GM23338 (cell line): ENCODE data around the gene ZFR. TPM values are rescaled to one million over a fixed set of nuclear protein-coding genes. Genes with fewer than 3 reads are reported as not detected.

Experiments
- ATAC-seq: fragments of 200-7000 bp; cut with Tn5 transposase; 3 replicates; pipeline ENCODE4 v1.9.1; 2020
- DNase-seq: peaks from one replicate; pipeline ENCODE4 v3.0.0-alpha.2; 2015; ENCODE audit warnings: low spot score
- H2AFZ ChIP-seq: fragments of 200-600 bp; sonication (generic); 2 replicates; pipeline ENCODE4 v1.8.0; 2016; ENCODE audit warnings: antibody characterized with exemption, mild to moderate bottlenecking, moderate library complexity
- H3F3A ChIP-seq: fragments of 200-600 bp; sonication (generic); replicated peaks from 2 replicates; pipeline ENCODE4 v1.8.0; 2017; ENCODE audit warnings: antibody characterized with exemption, mixed run types, low read depth
- H3K27ac ChIP-seq: fragments of 200-600 bp; sonication (generic); 2 replicates; pipeline ENCODE4 v1.6.1; 2016; ENCODE audit warnings: low read depth
- H3K27me3 ChIP-seq: fragments of 200-600 bp; sonication (generic); 2 replicates; pipeline ENCODE4 v1.8.0; 2016; ENCODE audit warnings: mild to moderate bottlenecking, mixed run types, moderate library complexity; ENCODE audit not compliant: insufficient read depth
- H3K36me3 ChIP-seq: fragments of 200-600 bp; sonication (generic); 2 replicates; pipeline ENCODE4 v1.8.0; 2016; ENCODE audit warnings: mild to moderate bottlenecking; ENCODE audit not compliant: insufficient read depth
- H3K4me1 ChIP-seq: fragments of 200-600 bp; sonication (generic); 2 replicates; pipeline ENCODE4 v1.8.0; 2016; ENCODE audit warnings: mild to moderate bottlenecking, moderate library complexity; ENCODE audit not compliant: insufficient read depth
- H3K4me2 ChIP-seq: fragments of 200-600 bp; sonication (generic); 2 replicates; pipeline ENCODE4 v1.7.1; 2017; ENCODE audit warnings: mixed run types
- H3K4me3 ChIP-seq: fragments of 200-600 bp; sonication (generic); 2 replicates; pipeline ENCODE4 v1.6.1; 2016; ENCODE audit warnings: mixed run types
- H3K79me2 ChIP-seq: fragments of 200-600 bp; sonication (generic); replicated peaks from 2 replicates; pipeline ENCODE4 v1.8.0; 2017; ENCODE audit warnings: mild to moderate bottlenecking; ENCODE audit not compliant: insufficient read depth
- H3K9me2 ChIP-seq: fragments of 200-600 bp; sonication (generic); 2 replicates; pipeline ENCODE4 v1.8.0; 2017; ENCODE audit not compliant: insufficient read depth
- H4K20me1 ChIP-seq: fragments of 200-600 bp; sonication (generic); replicated peaks from 2 replicates; pipeline ENCODE4 v1.8.0; 2017; ENCODE audit warnings: mild to moderate bottlenecking; ENCODE audit not compliant: insufficient read depth
- H3K27ac Mint-ChIP-seq: 2 replicates; pipeline ENCODE4 v1.8.0; 2020; ENCODE audit warnings: inconsistent platforms, mild to moderate bottlenecking, moderate library complexity, mixed read lengths
- H3K27me3 Mint-ChIP-seq: 3 replicates; pipeline ENCODE4 v1.8.0; 2022; ENCODE audit warnings: low read depth, mild to moderate bottlenecking, moderate library complexity, mixed read lengths, inconsistent platforms; ENCODE audit not compliant: insufficient read depth, poor library complexity
- H3K36me3 Mint-ChIP-seq: 3 replicates; pipeline ENCODE4 v1.8.0; 2021; ENCODE audit warnings: low read depth, mild to moderate bottlenecking, inconsistent platforms, moderate library complexity, mixed read lengths
- H3K4me1 Mint-ChIP-seq: 3 replicates; pipeline ENCODE4 v1.8.0; 2020; ENCODE audit warnings: mild to moderate bottlenecking, inconsistent platforms, mixed read lengths
- H3K4me3 Mint-ChIP-seq: 3 replicates; pipeline ENCODE4 v1.8.0; 2021; ENCODE audit warnings: moderate library complexity, mild to moderate bottlenecking, inconsistent platforms, mixed read lengths
- H3K9me3 Mint-ChIP-seq: 3 replicates; pipeline ENCODE4 v1.8.0; 2020; ENCODE audit warnings: moderate library complexity, mild to moderate bottlenecking, inconsistent platforms, mixed read lengths
- EZH2 ChIP-seq: fragments of 200-600 bp; sonication (generic); IDR thresholded peaks from one replicate; pipeline ENCODE4 v1.8.0; 2017; ENCODE audit warnings: antibody characterized with exemption, mild to moderate bottlenecking, low read depth; ENCODE audit not compliant: unreplicated experiment
- JUNB ChIP-seq: IDR thresholded peaks from one replicate; pipeline ENCODE4 v1.6.1; 2016; ENCODE audit warnings: antibody characterized with exemption; ENCODE audit not compliant: unreplicated experiment
- NANOG ChIP-seq: IDR thresholded peaks from 2 replicates; pipeline ENCODE4 v1.6.1; 2016; ENCODE audit warnings: antibody characterized with exemption, borderline replicate concordance
- ZNF114 ChIP-seq: fragments of 250-450 bp; sonication (Bioruptor Pico); IDR thresholded peaks from 2 replicates; pipeline ENCODE4 v1.5.0; 2020; ENCODE audit warnings: mild to moderate bottlenecking, moderate library complexity
- ZNF331 ChIP-seq: fragments of 250-450 bp; sonication (Bioruptor Pico); IDR thresholded peaks from 2 replicates; pipeline ENCODE4 v1.5.0; 2020; ENCODE audit warnings: low read depth, mild to moderate bottlenecking, moderate library complexity
- polyA plus RNA-seq: library from polyadenylated mRNA; unstranded; fragments of >200 nt; fragmentation: Nextera tagmentation; extraction: Ambion mirVana; gene quantifications from 2 replicates; pipeline ENCODE4 v1.2.1, GENCODE V29; 2016
- total RNA-seq: library from RNA; depleted of rRNA; stranded (reverse); fragments of >200 nt; shearing (Covaris generic); gene quantifications from 2 replicates; pipeline ENCODE4 v1.2.3, GENCODE V29; 2014
- TF ChIP-seq, protein P1 (sequence below): fragments of 250-450 bp; sonication (Bioruptor Pico); IDR thresholded peaks from 2 replicates; pipeline ENCODE4 v1.5.0; 2020; ENCODE audit warnings: mild to moderate bottlenecking, moderate library complexity

The ZFR gene
- total and polyA plus RNA-seq, 2 experiments from 2014 or later = 92.4 to 103 TPM

DNA sequence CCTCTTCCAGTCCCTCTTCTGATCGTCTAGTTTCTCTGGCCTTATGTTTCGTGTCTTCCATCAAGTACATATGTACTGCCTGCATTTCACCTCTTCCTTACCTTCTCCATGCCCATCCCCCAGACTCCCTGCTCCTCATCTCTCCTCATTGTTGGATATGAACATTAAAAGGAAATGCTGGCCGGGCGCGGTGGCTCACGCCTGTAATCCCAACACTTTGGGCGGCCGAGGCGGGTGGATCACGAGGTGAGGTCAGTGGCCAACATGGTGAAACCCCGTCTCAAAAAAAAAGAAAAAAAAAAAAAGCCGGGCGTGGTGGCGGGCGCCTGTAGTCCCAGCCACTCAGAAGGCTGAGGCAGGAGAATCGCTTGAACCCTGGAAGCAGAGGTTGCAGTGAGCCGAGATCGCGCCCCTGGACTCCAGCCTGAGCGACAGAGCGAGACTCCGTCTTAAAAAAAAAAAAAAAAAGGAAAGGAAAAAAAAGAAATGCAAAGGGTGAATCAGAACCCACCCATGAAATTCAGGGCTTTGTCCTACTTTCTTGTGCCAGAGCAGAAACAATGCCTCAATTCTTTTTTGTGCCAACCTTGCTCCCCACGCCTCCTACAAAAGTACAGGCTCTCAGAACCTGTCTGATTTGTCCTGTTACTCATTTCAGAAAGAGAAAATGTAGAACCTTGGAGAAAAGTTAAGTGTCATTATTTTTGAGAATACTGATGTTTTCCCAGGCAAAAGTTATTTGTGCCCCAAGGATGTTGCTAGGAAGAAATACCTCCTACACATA lies 1.5 kb upstream of the ZFR start:
- Mint-ChIP-seq H3K27ac (no peak overlapping the region), H3K4me1 (peaks cover 25% of the 10 kb centered on the region), H3K9me3 (no peaks in the 10 kb centered on the region), H3K27me3 (peaks cover 19% of the 10 kb centered on the region), H3K4me3 (peak overlapping the region; percentile 97), H3K36me3 (peaks cover 13% of the 10 kb centered on the region)
- Histone ChIP-seq H3F3A (no peaks in the 10 kb centered on the region), H3K9me2 (0 out of 2 replicates have a peak, but pooled peaks cover 5% of the 10 kb centered on the region), H3K4me2 (peak overlapping the region; percentile 100), H3K4me1 (peaks cover 28% of the 10 kb centered on the region; the same call in 1 of the 2 replicates), H3K4me3 (peak overlapping the region; percentile 99), H3K79me2 (peaks cover 25% of the 10 kb centered on the region), H4K20me1 (peaks cover 24% of the 10 kb centered on the region), H2AFZ (peak overlapping the region; percentile 96), H3K27ac (no peak overlapping the region), H3K27me3 (peaks cover 24% of the 10 kb centered on the region), H3K36me3 (no peaks in the 10 kb centered on the region)
- no peak for DNase-seq
- ATAC-seq = no peak
- TF ChIP-seq, protein P1, sequence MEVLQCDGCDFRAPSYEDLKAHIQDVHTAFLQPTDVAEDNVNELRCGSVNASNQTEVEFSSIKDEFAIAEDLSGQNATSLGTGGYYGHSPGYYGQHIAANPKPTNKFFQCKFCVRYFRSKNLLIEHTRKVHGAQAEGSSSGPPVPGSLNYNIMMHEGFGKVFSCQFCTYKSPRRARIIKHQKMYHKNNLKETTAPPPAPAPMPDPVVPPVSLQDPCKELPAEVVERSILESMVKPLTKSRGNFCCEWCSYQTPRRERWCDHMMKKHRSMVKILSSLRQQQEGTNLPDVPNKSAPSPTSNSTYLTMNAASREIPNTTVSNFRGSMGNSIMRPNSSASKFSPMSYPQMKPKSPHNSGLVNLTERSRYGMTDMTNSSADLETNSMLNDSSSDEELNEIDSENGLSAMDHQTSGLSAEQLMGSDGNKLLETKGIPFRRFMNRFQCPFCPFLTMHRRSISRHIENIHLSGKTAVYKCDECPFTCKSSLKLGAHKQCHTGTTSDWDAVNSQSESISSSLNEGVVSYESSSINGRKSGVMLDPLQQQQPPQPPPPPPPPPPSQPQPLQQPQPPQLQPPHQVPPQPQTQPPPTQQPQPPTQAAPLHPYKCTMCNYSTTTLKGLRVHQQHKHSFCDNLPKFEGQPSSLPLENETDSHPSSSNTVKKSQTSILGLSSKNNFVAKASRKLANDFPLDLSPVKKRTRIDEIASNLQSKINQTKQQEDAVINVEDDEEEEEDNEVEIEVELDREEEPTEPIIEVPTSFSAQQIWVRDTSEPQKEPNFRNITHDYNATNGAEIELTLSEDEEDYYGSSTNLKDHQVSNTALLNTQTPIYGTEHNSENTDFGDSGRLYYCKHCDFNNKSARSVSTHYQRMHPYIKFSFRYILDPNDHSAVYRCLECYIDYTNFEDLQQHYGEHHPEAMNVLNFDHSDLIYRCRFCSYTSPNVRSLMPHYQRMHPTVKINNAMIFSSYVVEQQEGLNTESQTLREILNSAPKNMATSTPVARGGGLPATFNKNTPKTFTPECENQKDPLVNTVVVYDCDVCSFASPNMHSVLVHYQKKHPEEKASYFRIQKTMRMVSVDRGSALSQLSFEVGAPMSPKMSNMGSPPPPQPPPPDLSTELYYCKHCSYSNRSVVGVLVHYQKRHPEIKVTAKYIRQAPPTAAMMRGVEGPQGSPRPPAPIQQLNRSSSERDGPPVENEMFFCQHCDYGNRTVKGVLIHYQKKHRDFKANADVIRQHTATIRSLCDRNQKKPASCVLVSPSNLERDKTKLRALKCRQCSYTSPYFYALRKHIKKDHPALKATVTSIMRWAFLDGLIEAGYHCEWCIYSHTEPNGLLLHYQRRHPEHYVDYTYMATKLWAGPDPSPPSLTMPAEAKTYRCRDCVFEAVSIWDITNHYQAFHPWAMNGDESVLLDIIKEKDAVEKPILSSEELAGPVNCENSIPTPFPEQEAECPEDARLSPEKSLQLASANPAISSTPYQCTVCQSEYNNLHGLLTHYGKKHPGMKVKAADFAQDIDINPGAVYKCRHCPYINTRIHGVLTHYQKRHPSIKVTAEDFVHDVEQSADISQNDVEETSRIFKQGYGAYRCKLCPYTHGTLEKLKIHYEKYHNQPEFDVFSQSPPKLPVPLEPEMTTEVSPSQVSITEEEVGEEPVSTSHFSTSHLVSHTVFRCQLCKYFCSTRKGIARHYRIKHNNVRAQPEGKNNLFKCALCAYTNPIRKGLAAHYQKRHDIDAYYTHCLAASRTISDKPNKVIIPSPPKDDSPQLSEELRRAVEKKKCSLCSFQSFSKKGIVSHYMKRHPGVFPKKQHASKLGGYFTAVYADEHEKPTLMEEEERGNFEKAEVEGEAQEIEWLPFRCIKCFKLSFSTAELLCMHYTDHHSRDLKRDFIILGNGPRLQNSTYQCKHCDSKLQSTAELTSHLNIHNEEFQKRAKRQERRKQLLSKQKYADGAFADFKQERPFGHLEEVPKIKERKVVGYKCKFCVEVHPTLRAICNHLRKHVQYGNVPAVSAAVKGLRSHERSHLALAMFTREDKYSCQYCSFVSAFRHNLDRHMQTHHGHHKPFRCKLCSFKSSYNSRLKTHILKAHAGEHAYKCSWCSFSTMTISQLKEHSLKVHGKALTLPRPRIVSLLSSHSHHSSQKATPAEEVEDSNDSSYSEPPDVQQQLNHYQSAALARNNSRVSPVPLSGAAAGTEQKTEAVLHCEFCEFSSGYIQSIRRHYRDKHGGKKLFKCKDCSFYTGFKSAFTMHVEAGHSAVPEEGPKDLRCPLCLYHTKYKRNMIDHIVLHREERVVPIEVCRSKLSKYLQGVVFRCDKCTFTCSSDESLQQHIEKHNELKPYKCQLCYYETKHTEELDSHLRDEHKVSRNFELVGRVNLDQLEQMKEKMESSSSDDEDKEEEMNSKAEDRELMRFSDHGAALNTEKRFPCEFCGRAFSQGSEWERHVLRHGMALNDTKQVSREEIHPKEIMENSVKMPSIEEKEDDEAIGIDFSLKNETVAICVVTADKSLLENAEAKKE = no peak
- TF ChIP-seq NANOG = no peak
- TF ChIP-seq EZH2 = no peak
- TF ChIP-seq ZNF331 (CRISPR knock-in tag) = no peak
- no peak for TF ChIP-seq ZNF114 (CRISPR knock-in tag)
- TF ChIP-seq JUNB = no peak
